Brain microvascular endothelial cell (primary cell): Measurements from ENCODE around the gene CFAP92.

ENCODE experiments used
- DNase-seq: peaks from one replicate; pipeline ENCODE4 v3.0.0-alpha.2; 2020
- H3K27ac ChIP-seq: fragments of 250-450 bp; sonication (Bioruptor Pico); 2 replicates; pipeline ENCODE4 v1.5.1; 2020; ENCODE audit warnings: mild to moderate bottlenecking, moderate library complexity
- H3K27me3 ChIP-seq: fragments of 250-450 bp; sonication (Bioruptor Pico); replicated peaks from 2 replicates; pipeline ENCODE4 v1.5.1; 2020; ENCODE audit warnings: mild to moderate bottlenecking
- H3K36me3 ChIP-seq: fragments of 250-450 bp; sonication (Bioruptor Pico); replicated peaks from 2 replicates; pipeline ENCODE4 v1.5.1; 2020; ENCODE audit warnings: mild to moderate bottlenecking
- H3K4me3 ChIP-seq: 2 replicates; pipeline ENCODE4 v1.5.1; 2011; ENCODE audit warnings: low read depth, mild to moderate bottlenecking, control low read depth, low read length, moderate library complexity
- CTCF ChIP-seq: IDR thresholded peaks from 2 replicates; pipeline ENCODE4 v1.5.1; 2011; ENCODE audit warnings: low read depth, mild to moderate bottlenecking, moderate library complexity, low read length, control low read depth, inconsistent platforms; ENCODE audit errors: missing control alignments
- in situ Hi-C: cut with HindIII; loops from 2 replicates; pipeline ENCODE4 v1.10.0; 2017; ENCODE audit warnings: low sequenced_read_pairs, low pct_ligation_motif_present

CFAP92 gene

GRCh38 chr3:128997486-128998133 lies 3.7 kb upstream of the CFAP92 start:
- no peak for DNase-seq
- Histone ChIP-seq H3K36me3 (no peaks in the 10 kb centered on the region), H3K27ac (no peak overlapping the region), H3K4me3 (no peak overlapping the region), H3K27me3 (peaks cover 46% of the 10 kb centered on the region)
- no peak for TF ChIP-seq CTCF
- in situ Hi-C loops = no loop called here

GRCh38 chr3:128996726-128997125 lies 2.9 kb upstream of the CFAP92 start:
- no peak for TF ChIP-seq CTCF
- Histone ChIP-seq H3K27ac (no peak overlapping the region), H3K36me3 (no peaks in the 10 kb centered on the region), H3K27me3 (peaks cover 37% of the 10 kb centered on the region), H3K4me3 (no peak overlapping the region)
- in situ Hi-C loops = no loop called here
- no peak for DNase-seq

GRCh38 chr3:128996200-128996599 lies 2.3 kb upstream of the CFAP92 start:
- no peak for TF ChIP-seq CTCF
- in situ Hi-C loops = no loop called here
- Histone ChIP-seq H3K27me3 (peaks cover 32% of the 10 kb centered on the region), H3K27ac (no peak overlapping the region), H3K4me3 (no peak overlapping the region), H3K36me3 (no peaks in the 10 kb centered on the region)
- DNase-seq = no peak

- H3K27me3 ChIP-seq = peaks cover 27% of the 10 kb centered on the region
- in situ Hi-C loops = no loop called here
- no peak overlapping the region for H3K4me3 ChIP-seq
- TF ChIP-seq CTCF = no peak
- H3K36me3 ChIP-seq = no peaks in the 10 kb centered on the region
- no peak for DNase-seq
- no peak overlapping the region for H3K27ac ChIP-seq
Measured at GRCh38 chr3:128995737-128996136, 1.9 kb upstream of the CFAP92 start.

GRCh38 chr3:128994581-128995546 lies 988 bp upstream of the CFAP92 start:
- no peaks in the 10 kb centered on the region for H3K36me3 ChIP-seq
- TF ChIP-seq CTCF = no peak
- H3K4me3 ChIP-seq = no peak overlapping the region
- H3K27me3 ChIP-seq = peaks cover 18% of the 10 kb centered on the region
- DNase-seq = no peak
- no peak overlapping the region for H3K27ac ChIP-seq
- in situ Hi-C loops = no loop called here
